ENCODE results near the gene INO80D.
"Not testable (repeated sequence)": the region's sequence is repeated elsewhere in the genome, so short reads cannot be mapped to it uniquely, and the experiment has no call there.

Gene INO80D

GRCh38 chr2:205988274-205988673 lies 97.7 kb downstream of the INO80D start:
- FAIRE-seq (no peak), DNase-seq (ENCODE audit: insufficient read length) (no peak)
- no peak for TF ChIP-seq POLR2AphosphoS5 (IDR thresholded peaks at IDR 0.05; ENCODE audit: low read depth, low read length)
- no peak for TF ChIP-seq POLR2A (IDR thresholded peaks at IDR 0.05; ENCODE audit: low read depth, low read length)
- no peak for TF ChIP-seq TAF1 (IDR thresholded peaks at IDR 0.05; ENCODE audit: borderline replicate concordance, low read depth, low read length)

- FAIRE-seq; DNase-seq (ENCODE audit: insufficient read length): not testable (repeated sequence)
Observed at GRCh38 chr2:205986334-205986733, 99.6 kb downstream of the INO80D start.

GRCh38 chr2:205984381-205984780 lies 101.6 kb downstream of the INO80D start:
- DNase-seq (ENCODE audit: insufficient read length) (no peak), FAIRE-seq (no peak)
- no peak for TF ChIP-seq POLR2A (IDR thresholded peaks at IDR 0.05; ENCODE audit: low read depth, low read length)
- TF ChIP-seq POLR2AphosphoS5 (IDR thresholded peaks at IDR 0.05; ENCODE audit: low read depth, low read length) = no peak
- TF ChIP-seq TAF1 (IDR thresholded peaks at IDR 0.05; ENCODE audit: borderline replicate concordance, low read depth, low read length) = no peak

- no peak for TF ChIP-seq POLR2AphosphoS5 (IDR thresholded peaks at IDR 0.05; ENCODE audit: low read depth, low read length)
- FAIRE-seq (no peak), DNase-seq (ENCODE audit: insufficient read length) (no peak)
Observed at GRCh38 chr2:205982776-205983327, 103.1 kb downstream of the INO80D start.

GRCh38 chr2:205978728-205979127 lies 107.2 kb downstream of the INO80D start:
- FAIRE-seq; DNase-seq (ENCODE audit: insufficient read length): not testable (repeated sequence)

GRCh38 chr2:205977699-205978098 lies 108.3 kb downstream of the INO80D start:
- not testable (repeated sequence) for DNase-seq (ENCODE audit: insufficient read length); FAIRE-seq

GRCh38 chr2:205976934-205977659 lies 108.9 kb downstream of the INO80D start:
- not testable (repeated sequence) for DNase-seq (ENCODE audit: insufficient read length)

GRCh38 chr2:205976120-205976814 lies 109.7 kb downstream of the INO80D start:
- FAIRE-seq = no peak

More at GRCh38 chr2:205976934-205977659, 108.9 kb downstream of the INO80D start:
- not testable (repeated sequence) for FAIRE-seq

GRCh38 chr2:205975082-205975949 lies 110.7 kb downstream of the INO80D start:
- TF ChIP-seq POLR2A (IDR thresholded peaks at IDR 0.05; ENCODE audit: low read depth, low read length) = no peak
- TF ChIP-seq POLR2AphosphoS5 (IDR thresholded peaks at IDR 0.05; ENCODE audit: low read depth, low read length) = no peak
- no peak for TF ChIP-seq TAF1 (IDR thresholded peaks at IDR 0.05; ENCODE audit: borderline replicate concordance, low read depth, low read length)
- DNase-seq (ENCODE audit: insufficient read length) = no peak
- no peak for FAIRE-seq

More at GRCh38 chr2:205976120-205976814, 109.7 kb downstream of the INO80D start:
- DNase-seq (ENCODE audit: insufficient read length) = no peak
- TF ChIP-seq POLR2AphosphoS5 (IDR thresholded peaks at IDR 0.05; ENCODE audit: low read depth, low read length) = no peak
- no peak for TF ChIP-seq POLR2A (IDR thresholded peaks at IDR 0.05; ENCODE audit: low read depth, low read length)
- TF ChIP-seq TAF1 (IDR thresholded peaks at IDR 0.05; ENCODE audit: borderline replicate concordance, low read depth, low read length) = no peak

- no peak for TF ChIP-seq TAF1 (IDR thresholded peaks at IDR 0.05; ENCODE audit: borderline replicate concordance, low read depth, low read length)
- no peak for TF ChIP-seq POLR2A (IDR thresholded peaks at IDR 0.05; ENCODE audit: low read depth, low read length)
- TF ChIP-seq POLR2AphosphoS5 (IDR thresholded peaks at IDR 0.05; ENCODE audit: low read depth, low read length) = no peak
- DNase-seq (ENCODE audit: insufficient read length) (no peak), FAIRE-seq (no peak)
Observed at GRCh38 chr2:205972113-205972512, 113.9 kb downstream of the INO80D start.

GRCh38 chr2:205970348-205970747 lies 115.6 kb downstream of the INO80D start:
- TF ChIP-seq TAF1 (IDR thresholded peaks at IDR 0.05; ENCODE audit: borderline replicate concordance, low read depth, low read length) (no peak), POLR2A (IDR thresholded peaks at IDR 0.05; ENCODE audit: low read depth, low read length) (no peak), POLR2AphosphoS5 (IDR thresholded peaks at IDR 0.05; ENCODE audit: low read depth, low read length) (no peak)
- no peak for FAIRE-seq
- DNase-seq (ENCODE audit: insufficient read length) = no peak

- TF ChIP-seq POLR2A (IDR thresholded peaks at IDR 0.05; ENCODE audit: low read depth, low read length) = no peak
- TF ChIP-seq TAF1 (IDR thresholded peaks at IDR 0.05; ENCODE audit: borderline replicate concordance, low read depth, low read length) = no peak
- TF ChIP-seq POLR2AphosphoS5 (IDR thresholded peaks at IDR 0.05; ENCODE audit: low read depth, low read length) = no peak
- FAIRE-seq = no peak
- DNase-seq (ENCODE audit: insufficient read length) = no peak
Observed at GRCh38 chr2:205969584-205969983, 116.4 kb downstream of the INO80D start.
